Suppressor macrophage (primary cell): ENCODE data around the gene TRIOBP.

Experiments
- DNase-seq, 4 experiments: peaks; one replicate each; pipeline ENCODE4 v3.0.0-alpha.2; 2020 to 2022

Gene TRIOBP

GRCh38 chr22:37749831-37750595, 53.2 kb downstream of the TRIOBP start:
- no peak for DNase-seq

- no peak for DNase-seq
Observed at GRCh38 chr22:37750596-37751162, 53.8 kb downstream of the TRIOBP start.

GRCh38 chr22:37751449-37752188, 54.8 kb downstream of the TRIOBP start:
- DNase-seq, result no peak

- DNase-seq, result no peak
Observed at GRCh38 chr22:37752189-37753087, 55.6 kb downstream of the TRIOBP start.

- DNase-seq, result no peak
Observed at GRCh38 chr22:37753746-37754145, 56.9 kb downstream of the TRIOBP start.

GRCh38 chr22:37757663-37758062, 60.8 kb downstream of the TRIOBP start:
- no peak for DNase-seq

GRCh38 chr22:37758694-37759093, 61.8 kb downstream of the TRIOBP start:
- no peak for DNase-seq

GRCh38 chr22:37759281-37759680, 62.4 kb downstream of the TRIOBP start:
- no peak for DNase-seq

- DNase-seq, result no peak
Observed at GRCh38 chr22:37760152-37760551, 63.3 kb downstream of the TRIOBP start.

- no peak for DNase-seq
Observed at GRCh38 chr22:37762389-37762836, 65.6 kb downstream of the TRIOBP start.

GRCh38 chr22:37763012-37763411, 66.2 kb downstream of the TRIOBP start:
- no peak for DNase-seq

- DNase-seq, result no peak
Observed at GRCh38 chr22:37763652-37764051, 66.8 kb downstream of the TRIOBP start.

- DNase-seq, result no peak
Observed at GRCh38 chr22:37764622-37765021, 67.8 kb downstream of the TRIOBP start.

- no peak for DNase-seq
Observed at GRCh38 chr22:37765498-37765897, 68.7 kb downstream of the TRIOBP start.

- DNase-seq, result no peak
Observed at GRCh38 chr22:37765953-37766576, 69.2 kb downstream of the TRIOBP start.

GRCh38 chr22:37768273-37768672, 71.4 kb downstream of the TRIOBP start:
- DNase-seq, result no peak

GRCh38 chr22:37769056-37769455, 72.2 kb downstream of the TRIOBP start:
- no peak for DNase-seq

GRCh38 chr22:37771081-37771480, 74.2 kb downstream of the TRIOBP start:
- no peak for DNase-seq

- no peak for DNase-seq
Observed at GRCh38 chr22:37771702-37772427, 75.0 kb downstream of the TRIOBP start.

GRCh38 chr22:37774728-37775127, 77.9 kb downstream of the TRIOBP start:
- DNase-seq, result no peak
